Measurements from ENCODE around the gene PXMP2. TPM values are rescaled to one million over a fixed set of nuclear protein-coding genes. Genes with fewer than 3 reads are reported as not detected.

Gene PXMP2
- total and polyA plus RNA-seq, 2 of the 8 experiments (the other 6 are each of a cell fraction or from before 2014, with no cell fraction given): 13.8 to 15.1 TPM

- TF ChIP-seq CHD7 (IDR thresholded peaks at IDR 0.05; ENCODE audit: insufficient replicate concordance, low read length) (no peak), BCL11A (IDR thresholded peaks at IDR 0.05; ENCODE audit: low read depth in 2 of 2, low read length in 2 of 2) (no peak), EZH2 (IDR thresholded peaks at IDR 0.05; ENCODE audit: low read depth, low read length, severe bottlenecking) (no peak), GABPA (IDR thresholded peaks at IDR 0.05; ENCODE audit: borderline replicate concordance, insufficient read depth, low read length) (no peak), TAF7 (optimal IDR thresholded peaks at IDR 0.05; ENCODE audit: borderline replicate concordance, low read depth, low read length) (no peak), KDM1A (IDR thresholded peaks at IDR 0.05; ENCODE audit: borderline replicate concordance, low read length) (no peak), BACH1 (IDR thresholded peaks at IDR 0.05; ENCODE audit: low read length) (no peak), PHF8 (conservative IDR thresholded peaks at IDR 0.05; ENCODE audit: low read depth, low read length) (no peak), CTBP2 (IDR thresholded peaks at IDR 0.05; ENCODE audit: borderline replicate concordance, insufficient read depth, insufficient read length, low read length) (no peak), SIN3A (conservative IDR thresholded peaks at IDR 0.05 in 1 of 2, IDR thresholded peaks at IDR 0.05 in 1 of 2; ENCODE audit: low read depth in 1 of 2, low read length in 2 of 2) (no peak), TCF12 (IDR thresholded peaks at IDR 0.05; ENCODE audit: low read depth, low read length) (no peak)
These were observed 49.0 kb downstream of the PXMP2 start (continued) for GRCh38 chr12:132736378-132736777.
